ENCODE results near the gene CUL4A. TPM values are rescaled to one million over a fixed set of nuclear protein-coding genes. Genes with fewer than 3 reads are reported as not detected.
A peak's percentile ranks its signal among the peaks of the same experiment; 100 is the strongest.
"Not testable (repeated sequence)": the region's sequence is repeated elsewhere in the genome, so short reads cannot be mapped to it uniquely, and the experiment has no call there.

CUL4A gene
- total RNA-seq, 2 donors from 2014 or later = 73.9 to 86.2 TPM

GRCh38 chr13:113299951-113300350 is 90.5 kb downstream of the CUL4A start:
- DNase-seq = no peak
- ATAC-seq = no peak
- intact Hi-C loops (cut with DNase I) = no loop called here

- intact Hi-C loops (cut with DNase I) = no loop called here
- DNase-seq = no peak
- ATAC-seq = no peak
Observed at GRCh38 chr13:113302986-113303385, 93.6 kb downstream of the CUL4A start.

GRCh38 chr13:113304121-113304520 is 94.7 kb downstream of the CUL4A start:
- intact Hi-C loops (cut with DNase I) = no loop called here
- DNase-seq (no peak), ATAC-seq (no peak)

GRCh38 chr13:113305208-113305607 is 95.8 kb downstream of the CUL4A start:
- ATAC-seq = peak; percentile 53 to 60
- DNase-seq = no peak
- intact Hi-C loops (cut with DNase I) = no loop called here

- no peak for ATAC-seq
- no peak for DNase-seq
- intact Hi-C loops (cut with DNase I) = no loop called here
Observed at GRCh38 chr13:113307491-113307890, 98.1 kb downstream of the CUL4A start.

GRCh38 chr13:113309473-113309872 is 100.1 kb downstream of the CUL4A start:
- DNase-seq (no peak), ATAC-seq (no peak)
- intact Hi-C loops (cut with DNase I) = no loop called here

- intact Hi-C loops (cut with DNase I); DNase-seq; ATAC-seq: not testable (repeated sequence)
Observed at GRCh38 chr13:113314112-113314511, 104.7 kb downstream of the CUL4A start.

- DNase-seq; ATAC-seq; intact Hi-C loops (cut with DNase I): not testable (repeated sequence)
Observed at GRCh38 chr13:113314895-113315470, 105.6 kb downstream of the CUL4A start.

- ATAC-seq = no peak
- intact Hi-C loops (cut with DNase I) = no loop called here
- DNase-seq = no peak
Observed at GRCh38 chr13:113315992-113316391, 106.6 kb downstream of the CUL4A start.

Small RNAs within 50 kb of the gene (microRNA-seq; reads per million reads assigned to microRNA genes)
- 0 reads per million in 2 donors for gene MIR8075

Other genes with a start within 250 kb of the CUL4A start
- gene MCF2L, start 240.4 kb upstream of the CUL4A start, total RNA-seq = 10 to 100 TPM; 39.1 to 41.6 TPM
- gene F7, start 103.8 kb upstream of the CUL4A start, total RNA-seq = under 1 TPM; 0.16 to 0.29 TPM
- 10 to 100 TPM; 17.5 to 19.6 TPM for gene F10, start 86.8 kb upstream of the CUL4A start, total RNA-seq
- not detected for gene PROZ, start 51.0 kb upstream of the CUL4A start, total RNA-seq
- gene PCID2, start 944 bp upstream of the CUL4A start, total RNA-seq = 10 to 100 TPM; 38.3 to 39.9 TPM
- gene LAMP1, start 87.6 kb downstream of the CUL4A start, total RNA-seq = 100 to 1,000 TPM; 122 to 128 TPM
- gene GRTP1, start 154.5 kb downstream of the CUL4A start, total RNA-seq = 1 to 10 TPM; 1.5 to 1.8 TPM
- gene ADPRHL1, start 243.9 kb downstream of the CUL4A start, total RNA-seq = 100 to 1,000 TPM; 241 to 245 TPM